Transverse colon (tissue), 4 donors: ENCODE measurements around the gene YTHDC2. TPM values are rescaled to one million over a fixed set of nuclear protein-coding genes. Genes with fewer than 3 reads are reported as not detected.

Experiments used
- DNase-seq: peaks from one replicate; pipeline ENCODE4 v3.0.0-alpha.2; 2019
- H3K27ac ChIP-seq, 4 donors: fragments of 200-600 bp; sonication (generic); 2 replicates each; pipeline ENCODE4 v1.5.1; 2016 to 2018; ENCODE audit warnings: inconsistent platforms in 4 of 4
- H3K27me3 ChIP-seq: fragments of 200-600 bp; sonication (generic); 2 replicates; pipeline ENCODE4 v1.5.1; 2017; ENCODE audit warnings: inconsistent platforms
- H3K36me3 ChIP-seq, 4 donors: fragments of 200-600 bp; sonication (generic); 2 replicates each; pipeline ENCODE4 v1.5.1; 2017 to 2019; ENCODE audit warnings: inconsistent platforms in 4 of 4
- H3K4me1 ChIP-seq, 4 donors: fragments of 200-600 bp; sonication (generic); 2 replicates each; pipeline ENCODE4 v1.5.1; 2017 to 2020; ENCODE audit warnings: inconsistent platforms in 4 of 4
- H3K4me3 ChIP-seq, 4 donors: fragments of 200-600 bp; sonication (generic); 1 replicate in 1 of 4; 2 replicates in 3 of 4; pipeline versions ENCODE4 v1.5.1 to v1.6.1; 2017 to 2019; ENCODE audit warnings: inconsistent platforms in 4 of 4
- H3K9me3 ChIP-seq, 2 donors: fragments of 200-600 bp; sonication (generic); 2 replicates each; pipeline ENCODE4 v1.5.1; 2017 to 2019; ENCODE audit warnings: inconsistent platforms in 2 of 2
- CTCF ChIP-seq, 5 experiments: fragments of 200-600 bp in 3 of 5; fragments of 450-650 bp in 2 of 5; sonication (generic) in 3 of 5; IDR thresholded peaks; 1 replicate in 2 of 5; 2 replicates in 3 of 5; pipeline ENCODE4 v1.5.1; 2016 to 2017; ENCODE audit warnings: antibody characterized with exemption in 5 of 5, inconsistent platforms in 3 of 5, mild to moderate bottlenecking in 2 of 5, moderate library complexity in 1 of 5
- EP300 ChIP-seq: sonication (generic); formaldehyde crosslinking; IDR thresholded peaks from one replicate; pipeline ENCODE4 v1.6.1; 2017; ENCODE audit warnings: antibody characterized with exemption, low read depth
- POLR2A ChIP-seq: fragments of 450-650 bp; IDR thresholded peaks from one replicate; pipeline ENCODE4 v1.6.1; 2016; ENCODE audit warnings: antibody characterized with exemption, mild to moderate bottlenecking, moderate library complexity
- POLR2AphosphoS5 ChIP-seq, 3 donors: sonication (generic); formaldehyde crosslinking; IDR thresholded peaks; one replicate each; pipeline ENCODE4 v1.6.1; 2016; ENCODE audit warnings: antibody characterized with exemption in 3 of 3
- WGBS, 2 donors: methylation state at CpG; one replicate each; pipeline ENCODE4 v1.1.5; 2018; ENCODE audit warnings: low coverage in 1 of 2; 5-methylcytosine and 5-hydroxymethylcytosine counted together
- in situ Hi-C, 4 donors: fragments of 200-750 bp; cut with MboI; loops; one replicate each; pipeline versions ENCODE4 v1.15.0 to v1.15.1; 2017; ENCODE audit warnings: low sequenced_read_pairs in 3 of 4, low pct_ligation_motif_present in 1 of 4, low pct_unique_long_range_greater_than_20kb in 1 of 4
- intact Hi-C: fragments of 100-400 bp; cut with DNase I; formaldehyde crosslinking; loops from one replicate; pipeline ENCODE4 v1.15.1; 2023; ENCODE audit warnings: low total_unique reads
- total RNA-seq, 4 donors: library from RNA; depleted of rRNA; stranded (reverse); fragments of >200 nt; gene quantifications; one replicate each; pipeline ENCODE4 v1.1.0, GENCODE V29; 2016

Gene YTHDC2
- total RNA-seq, 4 donors from 2014 or later = 23.6 to 35.4 (median 27.6) TPM

DNA sequence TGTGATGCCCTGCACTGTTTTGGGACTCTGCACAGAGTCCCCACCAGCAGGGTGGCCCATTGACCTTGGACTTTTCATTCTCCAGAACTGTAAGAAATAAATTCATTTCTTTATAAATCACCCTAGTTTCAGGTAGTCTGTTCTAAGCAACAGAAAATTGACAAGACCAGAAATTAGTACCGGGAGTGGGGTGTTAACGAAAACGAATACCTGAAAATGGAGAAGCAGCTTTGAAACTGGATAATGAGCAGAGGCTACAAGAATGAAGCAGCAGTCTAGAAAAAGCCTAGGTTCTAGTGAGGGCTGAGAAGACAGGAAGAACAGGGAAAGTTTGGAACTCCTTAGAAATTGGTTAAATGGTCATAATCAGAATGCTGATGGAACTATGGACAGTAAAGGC, 23.2 kb upstream of the YTHDC2 start:
- in situ Hi-C loops (no loop called here), intact Hi-C loops (no loop called here)
- 98 to 100% methylated on average over 3 of the region's 3 CpGs for WGBS, 2 donors
- TF ChIP-seq POLR2AphosphoS5 (IDR thresholded peaks at IDR 0.05) (no peak), POLR2A (no peak), CTCF (IDR thresholded peaks at IDR 0.05) (no peak), EP300 (no peak)
- H3K4me1 ChIP-seq = peaks cover 0 to 17% (median 15%) of the 10 kb centered on the region in 4 donors
- peaks cover 53% of the 10 kb centered on the region for H3K27me3 ChIP-seq
- no peak overlapping the region for H3K27ac ChIP-seq
- H3K9me3 ChIP-seq = peaks cover 0 to 11% of the 10 kb centered on the region in 2 donors
- no peaks in the 10 kb centered on the region for H3K36me3 ChIP-seq
- no peak for DNase-seq
- H3K4me3 ChIP-seq = no peak overlapping the region

- in situ Hi-C loops (no loop called here), intact Hi-C loops (no loop called here)
- no peak overlapping the region for H3K4me3 ChIP-seq
- DNase-seq = no peak
- H3K27ac ChIP-seq = no peak overlapping the region
- 80 to 93% methylated on average over 1 to 2 of the region's 2 CpGs for WGBS, 2 donors
- peaks cover 47% of the 10 kb centered on the region for H3K27me3 ChIP-seq
- TF ChIP-seq POLR2A (no peak), EP300 (no peak), POLR2AphosphoS5 (IDR thresholded peaks at IDR 0.05) (no peak), CTCF (IDR thresholded peaks at IDR 0.05) (no peak)
- H3K9me3 ChIP-seq = peaks cover 0 to 11% of the 10 kb centered on the region in 2 donors
- H3K4me1 ChIP-seq = peaks cover 0 to 17% (median 15%) of the 10 kb centered on the region in 4 donors
- H3K36me3 ChIP-seq = no peaks in the 10 kb centered on the region
These were observed 22.5 kb upstream of the YTHDC2 start for GRCh38 chr5:113491022-113491421.

DNA sequence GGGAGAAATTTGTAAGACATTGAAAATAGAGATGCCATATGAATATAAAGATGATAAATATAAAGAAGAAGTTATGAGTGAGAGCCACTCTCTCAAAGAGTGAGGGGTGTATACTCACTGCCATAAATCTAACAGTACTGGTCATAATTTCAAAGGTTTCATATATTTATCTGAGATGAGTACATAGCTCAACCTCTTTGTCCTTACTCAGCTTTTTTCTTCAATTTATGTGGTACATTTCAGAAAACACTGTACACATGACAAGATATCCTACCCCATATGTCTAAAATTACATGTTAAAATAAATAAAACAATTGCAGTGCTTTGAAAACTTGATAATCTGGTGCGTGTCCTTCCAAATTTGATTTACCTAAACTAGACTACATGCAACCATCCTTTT, 20.0 kb upstream of the YTHDC2 start:
- 90 to 93% methylated on average over 1 of the region's 1 CpG for WGBS, 2 donors
- Histone ChIP-seq H3K27ac (no peak overlapping the region), H3K4me1 (peaks cover 0 to 6% (median 5%) of the 10 kb centered on the region in 4 donors), H3K27me3 (peaks cover 29% of the 10 kb centered on the region), H3K9me3 (peaks cover 0 to 11% of the 10 kb centered on the region in 2 donors), H3K4me3 (no peak overlapping the region), H3K36me3 (no peaks in the 10 kb centered on the region)
- in situ Hi-C loops (no loop called here), intact Hi-C loops (no loop called here)
- no peak for DNase-seq
- no peak for TF ChIP-seq EP300
- no peak for TF ChIP-seq CTCF (IDR thresholded peaks at IDR 0.05)
- no peak for TF ChIP-seq POLR2A
- TF ChIP-seq POLR2AphosphoS5 (IDR thresholded peaks at IDR 0.05) = no peak

- H3K27me3 ChIP-seq = peaks cover 10% of the 10 kb centered on the region
- H3K27ac ChIP-seq = no peak overlapping the region
- intact Hi-C loops (no loop called here), in situ Hi-C loops (no loop called here)
- TF ChIP-seq POLR2AphosphoS5 (IDR thresholded peaks at IDR 0.05) (no peak), CTCF (IDR thresholded peaks at IDR 0.05) (no peak), EP300 (no peak), POLR2A (no peak)
- peaks cover 0 to 4% of the 10 kb centered on the region in 2 donors for H3K9me3 ChIP-seq
- no peak overlapping the region for H3K4me3 ChIP-seq
- no peak for DNase-seq
- 54 to 70% methylated on average over 1 of the region's 1 CpG for whole genome bisulfite sequencing, 2 donors
- no peaks in the 10 kb centered on the region for H3K36me3 ChIP-seq
- no peaks in the 10 kb centered on the region for H3K4me1 ChIP-seq
These were observed 18.1 kb upstream of the YTHDC2 start for GRCh38 chr5:113495422-113495841.
